Left renal cortex interstitium (tissue), 4 donors: Measurements from ENCODE around the gene KIFC1. TPM values are rescaled to one million over a fixed set of nuclear protein-coding genes. Genes with fewer than 3 reads are reported as not detected.
"Not testable (repeated sequence)": the region's sequence is repeated elsewhere in the genome, so short reads cannot be mapped to it uniquely, and the experiment has no call there.

Source experiments
- DNase-seq, 4 donors: peaks; one replicate each; pipeline ENCODE4 v3.0.0-alpha.2; 2013; ENCODE audit warnings: low read depth in 4 of 4, low spot score in 2 of 4, missing footprints in 1 of 4
- polyA plus RNA-seq, 4 donors: library from polyadenylated mRNA; unstranded; fragments of 120-200 nt; gene quantifications; one replicate each; pipeline ENCODE4 v1.2.1, GENCODE V29; 2013; ENCODE audit not compliant: insufficient read length in 4 of 4

KIFC1 gene, protein sequence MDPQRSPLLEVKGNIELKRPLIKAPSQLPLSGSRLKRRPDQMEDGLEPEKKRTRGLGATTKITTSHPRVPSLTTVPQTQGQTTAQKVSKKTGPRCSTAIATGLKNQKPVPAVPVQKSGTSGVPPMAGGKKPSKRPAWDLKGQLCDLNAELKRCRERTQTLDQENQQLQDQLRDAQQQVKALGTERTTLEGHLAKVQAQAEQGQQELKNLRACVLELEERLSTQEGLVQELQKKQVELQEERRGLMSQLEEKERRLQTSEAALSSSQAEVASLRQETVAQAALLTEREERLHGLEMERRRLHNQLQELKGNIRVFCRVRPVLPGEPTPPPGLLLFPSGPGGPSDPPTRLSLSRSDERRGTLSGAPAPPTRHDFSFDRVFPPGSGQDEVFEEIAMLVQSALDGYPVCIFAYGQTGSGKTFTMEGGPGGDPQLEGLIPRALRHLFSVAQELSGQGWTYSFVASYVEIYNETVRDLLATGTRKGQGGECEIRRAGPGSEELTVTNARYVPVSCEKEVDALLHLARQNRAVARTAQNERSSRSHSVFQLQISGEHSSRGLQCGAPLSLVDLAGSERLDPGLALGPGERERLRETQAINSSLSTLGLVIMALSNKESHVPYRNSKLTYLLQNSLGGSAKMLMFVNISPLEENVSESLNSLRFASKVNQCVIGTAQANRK
- 10 to 100 TPM; 35.9 to 49.1 (median 43.3) TPM for polyA plus RNA-seq

DNA sequence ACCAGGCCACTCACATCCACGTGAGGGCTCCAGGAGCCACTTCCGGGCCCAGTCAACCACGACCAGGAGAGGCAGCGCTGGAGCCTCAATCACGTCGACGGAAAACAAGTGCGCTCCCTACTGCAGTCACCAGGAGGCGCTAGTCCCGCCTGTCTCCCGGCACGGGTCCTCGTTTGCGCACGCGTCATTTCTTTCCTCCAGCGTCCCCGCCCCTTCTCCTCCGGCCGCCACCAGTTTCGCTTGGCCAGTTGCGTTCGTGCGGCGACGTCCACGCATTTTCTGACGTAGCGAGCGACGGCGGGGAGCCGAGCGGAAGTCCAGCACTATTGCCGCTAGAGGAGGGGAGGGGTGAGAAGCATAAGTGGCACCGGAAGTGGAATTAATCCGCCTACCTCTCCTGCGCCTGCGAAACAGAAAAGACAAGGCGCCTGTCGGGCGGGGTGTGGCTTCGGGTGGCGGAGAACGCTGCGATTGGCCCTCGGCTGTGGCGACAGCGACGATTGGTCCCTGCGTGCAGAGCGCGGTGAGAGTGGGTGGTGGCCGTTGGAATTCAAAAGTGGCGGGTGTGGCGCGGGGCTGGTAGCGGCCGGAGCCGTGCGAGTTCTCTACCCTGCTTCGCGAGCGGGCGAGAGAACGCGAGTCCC is at the start of gene KIFC1:
Gene KIFC1, plus strand, starts transcription at position 546 of the 644 bp plus-strand sequence. CDS start 163 bp downstream, outside the sequence.
- peak; percentile 93 to 100 (median 98) for DNase-seq

DNA sequence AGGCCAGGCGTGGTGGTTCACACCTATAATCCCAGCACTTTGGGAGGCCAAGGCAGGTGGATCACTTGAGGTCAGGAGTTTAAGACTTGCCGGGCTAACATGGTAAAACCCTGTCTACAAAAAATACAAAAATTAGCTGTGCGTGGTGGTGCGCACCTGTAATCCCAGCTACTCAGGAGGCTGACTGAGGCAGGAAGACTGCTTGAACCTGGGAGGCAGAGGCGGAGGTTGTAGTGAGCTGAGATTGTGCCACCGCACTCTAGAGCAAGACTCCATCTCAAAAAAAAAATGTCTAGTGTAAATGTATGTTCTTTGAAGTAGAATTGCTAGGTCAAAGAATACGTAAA is 48.0 kb upstream of the KIFC1 start:
- DNase-seq, result not testable (repeated sequence)

- no peak for DNase-seq
Observed at GRCh38 chr6:33343953-33344611, 47.5 kb upstream of the KIFC1 start.

DNA sequence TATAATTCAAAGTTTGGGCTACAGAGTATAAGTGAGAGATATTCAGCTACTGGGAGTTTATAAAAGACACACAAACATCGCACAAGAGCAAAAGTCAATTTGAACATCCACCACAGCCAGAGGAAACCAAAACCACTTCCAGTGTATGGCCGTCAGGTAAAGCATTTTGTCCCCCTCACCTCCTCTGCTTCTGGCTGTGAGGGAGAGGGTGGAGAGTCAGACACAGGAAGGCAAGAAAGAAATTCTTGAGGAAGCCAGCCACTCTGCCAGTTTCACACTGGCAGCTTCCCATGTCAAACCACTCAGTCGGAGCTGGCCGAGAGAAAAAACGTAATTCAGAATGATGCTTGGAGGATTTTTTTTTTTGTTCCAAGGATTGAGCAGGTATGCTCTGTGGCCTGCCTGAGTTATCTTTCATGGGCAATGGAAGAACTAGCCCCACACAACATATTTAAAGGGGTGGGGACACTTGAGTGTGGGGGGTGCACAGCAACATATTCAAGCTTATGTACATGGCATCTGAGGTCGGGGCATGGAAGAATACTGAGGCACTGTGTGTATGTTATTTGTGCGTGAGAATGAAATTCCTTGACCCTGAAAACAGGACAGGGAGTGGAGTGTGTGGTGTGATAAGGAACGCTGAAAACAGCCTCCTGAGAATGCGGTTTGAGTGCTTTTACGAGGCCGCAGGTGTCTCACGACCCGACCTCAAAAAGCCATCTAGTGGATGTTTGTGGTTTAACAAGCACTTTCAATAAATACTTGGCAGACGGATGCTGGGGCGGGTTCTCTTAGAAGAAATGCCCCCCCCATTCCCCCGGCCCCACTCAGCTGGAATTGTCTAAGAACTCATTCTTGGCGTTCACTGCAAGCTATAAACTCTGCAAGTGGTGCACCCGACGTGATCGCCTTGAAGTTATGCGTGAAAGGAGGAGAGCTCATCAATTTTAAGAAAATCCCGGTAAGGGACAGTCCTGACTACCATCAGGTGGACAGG is 46.6 kb upstream of the KIFC1 start:
- DNase-seq, result peak in 1 of 4 donors; percentile 49

- DNase-seq, result not testable (repeated sequence)
Observed at GRCh38 chr6:33346972-33347371, 44.7 kb upstream of the KIFC1 start.

GRCh38 chr6:33347816-33348215 is 43.8 kb upstream of the KIFC1 start:
- no peak for DNase-seq

DNA sequence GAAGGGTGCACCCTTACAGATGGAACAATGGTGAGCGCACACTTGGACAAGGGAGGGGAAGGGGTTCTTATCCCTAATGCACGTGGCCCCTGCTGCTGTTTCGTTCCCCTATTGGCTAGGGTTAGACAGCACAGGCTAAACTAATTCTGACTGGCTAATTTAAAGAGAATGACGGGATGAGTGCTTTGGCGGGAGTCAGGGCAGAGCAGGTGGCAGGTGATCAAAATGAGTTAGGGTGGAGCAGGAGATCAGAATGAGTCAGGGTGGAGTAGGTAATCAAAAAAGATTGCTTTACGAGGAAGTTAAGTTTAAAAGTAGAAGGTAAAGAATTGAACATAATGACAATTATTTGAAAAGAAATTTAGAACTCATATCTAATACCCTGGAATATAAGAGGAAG is 35.8 kb upstream of the KIFC1 start:
- DNase-seq, result not testable (repeated sequence)

- no peak for DNase-seq
Observed at GRCh38 chr6:33356295-33356694, 35.3 kb upstream of the KIFC1 start.

DNA sequence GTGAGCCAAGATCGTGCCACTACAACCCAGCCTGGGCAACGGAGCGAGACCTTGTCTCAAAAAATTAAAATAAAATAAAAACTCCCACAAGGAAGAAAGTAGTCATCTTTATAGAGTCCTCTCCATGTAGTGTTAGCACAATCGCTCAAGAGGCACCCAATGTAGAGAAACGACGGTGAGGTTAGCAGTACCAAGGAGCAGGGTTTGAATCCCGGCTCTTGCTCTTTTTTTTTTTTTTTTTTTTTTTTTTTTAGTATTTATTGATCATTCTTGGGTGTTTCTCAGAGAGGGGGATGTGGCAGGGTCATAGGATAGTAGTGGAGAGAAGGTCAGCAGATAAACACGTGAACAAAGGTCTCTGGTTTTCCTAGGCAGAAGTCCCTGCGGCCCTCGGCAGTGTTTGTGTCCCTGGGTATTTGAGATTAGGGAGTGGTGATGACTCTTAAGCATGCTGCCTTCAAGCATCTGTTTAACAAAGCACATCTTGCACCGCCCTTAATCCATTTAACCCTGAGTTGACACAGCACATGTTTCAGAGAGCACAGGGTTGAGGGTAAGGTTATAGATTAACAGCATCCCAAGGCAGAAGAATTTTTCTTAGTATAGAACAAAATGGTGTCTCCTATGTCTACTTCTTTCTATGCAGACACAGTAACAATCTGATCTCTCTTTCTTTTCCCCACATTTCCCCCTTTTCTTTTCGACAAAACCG is 34.3 kb upstream of the KIFC1 start:
- not testable (repeated sequence) for DNase-seq

- no peak for DNase-seq
Observed at GRCh38 chr6:33359331-33359730, 32.3 kb upstream of the KIFC1 start.

GRCh38 chr6:33363486-33363885 is 28.1 kb upstream of the KIFC1 start:
- not testable (repeated sequence) for DNase-seq

- DNase-seq, result peak in 2 of 4 donors; percentile 50 to 65
Observed at GRCh38 chr6:33364475-33365205, 27.0 kb upstream of the KIFC1 start.

DNA sequence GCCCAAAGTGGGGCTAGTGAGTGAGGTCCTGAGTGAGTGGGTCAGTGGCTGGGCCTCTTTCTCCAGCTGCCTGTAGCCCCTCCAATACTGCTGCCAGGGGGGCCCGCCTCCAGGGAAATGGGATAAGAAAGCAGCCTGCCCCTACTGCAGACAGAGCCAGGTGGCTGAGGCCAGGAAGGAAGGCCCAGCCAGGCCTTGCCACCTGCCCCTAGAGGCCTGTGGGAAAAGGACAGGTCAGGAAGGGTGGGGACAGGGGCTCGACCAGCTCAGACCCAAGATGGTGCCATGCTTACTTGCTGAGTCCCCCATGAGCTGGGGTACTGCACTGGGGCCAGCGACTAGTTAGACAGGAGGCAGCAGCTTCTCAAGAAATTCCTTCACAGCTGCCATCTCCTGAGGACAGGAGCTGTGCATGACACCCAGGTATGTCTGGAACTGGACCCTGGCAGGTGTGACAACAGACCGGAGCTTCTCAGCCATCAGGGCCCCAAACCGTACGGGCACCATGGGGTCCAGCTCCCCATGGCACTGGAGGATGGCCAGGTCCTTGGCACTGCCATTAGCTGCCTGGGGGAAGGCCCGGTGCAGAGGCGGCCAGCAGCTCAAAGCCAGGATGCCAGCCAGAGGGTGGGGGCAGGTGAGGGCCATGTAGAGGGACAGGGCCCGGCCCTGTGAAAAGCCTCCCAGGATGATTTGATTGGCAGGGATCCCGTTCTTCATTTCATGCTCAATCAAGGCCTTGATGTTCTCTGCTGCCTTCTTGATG is 26.2 kb upstream of the KIFC1 start:
- DNase-seq, result not testable (repeated sequence)

DNA sequence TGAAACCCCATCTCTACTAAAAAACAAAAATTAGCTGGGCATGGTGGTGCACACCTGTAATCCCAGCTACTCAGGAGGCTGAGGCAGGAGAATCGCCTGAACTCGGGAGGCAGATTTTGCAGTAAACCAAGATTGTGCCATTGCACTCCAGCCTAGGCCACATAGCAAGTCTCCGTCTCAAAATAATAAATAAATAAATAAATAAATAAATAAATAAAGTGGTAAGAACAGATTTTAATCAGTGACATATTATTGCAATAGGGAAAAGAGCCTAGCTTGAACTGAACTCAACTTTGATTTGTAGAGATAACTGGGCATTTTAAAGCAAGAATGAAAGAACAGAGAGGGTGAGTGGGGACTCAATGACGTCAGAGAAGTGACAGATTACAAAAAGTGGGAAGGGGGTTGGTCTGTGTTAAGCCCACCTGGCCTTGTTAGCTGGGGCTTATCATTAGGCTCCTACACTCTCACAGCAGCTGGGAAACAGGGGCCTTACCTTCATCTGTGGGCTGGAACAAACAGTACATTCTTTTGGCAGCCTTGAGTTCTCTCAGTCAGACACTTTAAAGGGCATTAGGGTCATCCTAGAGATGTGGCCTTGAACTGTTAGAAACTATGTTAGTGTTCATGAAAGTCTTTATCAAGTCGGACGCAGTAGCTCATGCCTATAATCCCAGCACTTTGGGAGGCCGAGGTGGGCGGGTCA is 24.5 kb upstream of the KIFC1 start:
- no peak for DNase-seq

DNA sequence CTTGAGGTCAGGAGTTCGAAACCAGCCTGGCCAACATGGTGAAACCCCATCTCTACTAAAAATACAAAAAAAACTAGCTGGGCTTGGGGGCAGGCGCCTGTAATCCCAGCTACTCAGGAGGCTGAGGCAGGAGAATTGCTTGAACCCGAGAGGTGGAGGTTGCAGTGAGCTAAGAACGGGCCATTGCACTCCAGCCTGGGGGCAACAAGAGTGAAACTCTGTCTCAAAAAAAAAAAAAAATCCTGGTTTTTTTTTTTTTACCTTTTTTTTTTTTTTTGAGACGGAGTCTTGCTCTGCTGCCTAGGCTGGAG is 24.0 kb upstream of the KIFC1 start:
- not testable (repeated sequence) for DNase-seq

- DNase-seq, result not testable (repeated sequence)
Observed at GRCh38 chr6:33371901-33372300, 19.7 kb upstream of the KIFC1 start.

DNA sequence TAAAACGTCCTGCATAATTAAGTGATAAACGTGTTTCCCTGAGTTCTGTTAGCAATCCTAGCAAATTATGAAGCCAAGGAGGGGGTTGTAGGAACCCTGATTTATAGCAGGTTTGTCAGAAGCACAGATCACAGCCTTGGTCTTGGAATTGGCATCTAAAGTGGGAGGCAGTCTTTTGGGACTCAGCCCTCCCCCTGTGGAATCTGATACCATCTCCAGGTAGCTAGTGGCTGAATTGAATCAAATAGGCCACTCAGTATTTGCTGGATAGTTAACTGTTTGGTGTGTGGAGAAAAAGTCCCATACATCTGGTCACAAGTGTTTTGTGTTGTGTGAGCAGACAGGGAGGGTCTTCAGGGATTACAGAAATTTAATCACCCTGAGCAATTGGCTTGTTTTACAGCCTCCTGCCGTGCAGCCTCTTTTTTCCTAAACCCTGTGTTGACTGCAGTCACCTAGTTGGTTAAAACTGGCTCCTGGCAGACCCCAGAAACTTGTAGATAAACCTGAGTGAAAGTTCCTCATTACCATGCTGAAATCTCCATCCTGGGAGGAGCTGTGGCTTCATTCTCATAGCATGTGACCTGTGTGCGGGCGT is 19.0 kb upstream of the KIFC1 start:
- DNase-seq, result no peak
